Neural progenitor cell (in vitro differentiated cells): Measurements from ENCODE around the gene CACNA1E.

Experiments
- EZH2 ChIP-seq: fragments of 200-600 bp; sonication (generic); IDR thresholded peaks from 2 replicates; pipeline ENCODE4 v1.6.1; 2017; ENCODE audit warnings: antibody characterized with exemption, mild to moderate bottlenecking, moderate library complexity
- EZH2phosphoT487 ChIP-seq: fragments of 200-600 bp; sonication (generic); IDR thresholded peaks from 2 replicates; pipeline ENCODE4 v1.6.1; 2017; ENCODE audit warnings: antibody characterized with exemption
- TF ChIP-seq, protein P1 (sequence below): fragments of 200-600 bp; sonication (generic); IDR thresholded peaks from 2 replicates; pipeline ENCODE4 v1.5.1; 2017; ENCODE audit warnings: antibody characterized with exemption, mild to moderate bottlenecking

DNA sequence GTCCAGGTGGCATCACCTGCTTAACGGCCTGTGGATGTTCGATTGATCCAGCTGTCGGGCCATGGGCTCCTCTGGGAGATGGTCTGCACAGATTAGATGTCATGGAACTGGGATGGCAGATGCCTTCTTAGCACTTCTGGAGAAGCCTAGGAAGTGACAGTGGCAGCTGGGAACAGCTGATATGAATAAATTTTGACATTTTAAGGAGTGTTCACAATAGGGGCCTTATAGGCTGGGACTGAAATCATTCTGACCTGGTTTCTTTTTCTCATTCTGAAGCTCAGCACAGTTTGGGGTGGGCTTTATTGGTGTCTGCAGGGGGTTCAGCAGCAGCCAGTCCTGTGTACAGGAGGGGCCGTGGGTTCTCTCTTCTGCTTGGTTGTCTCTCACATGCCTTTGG, 175.3 kb downstream of the CACNA1E start:
- TF ChIP-seq, protein P1, sequence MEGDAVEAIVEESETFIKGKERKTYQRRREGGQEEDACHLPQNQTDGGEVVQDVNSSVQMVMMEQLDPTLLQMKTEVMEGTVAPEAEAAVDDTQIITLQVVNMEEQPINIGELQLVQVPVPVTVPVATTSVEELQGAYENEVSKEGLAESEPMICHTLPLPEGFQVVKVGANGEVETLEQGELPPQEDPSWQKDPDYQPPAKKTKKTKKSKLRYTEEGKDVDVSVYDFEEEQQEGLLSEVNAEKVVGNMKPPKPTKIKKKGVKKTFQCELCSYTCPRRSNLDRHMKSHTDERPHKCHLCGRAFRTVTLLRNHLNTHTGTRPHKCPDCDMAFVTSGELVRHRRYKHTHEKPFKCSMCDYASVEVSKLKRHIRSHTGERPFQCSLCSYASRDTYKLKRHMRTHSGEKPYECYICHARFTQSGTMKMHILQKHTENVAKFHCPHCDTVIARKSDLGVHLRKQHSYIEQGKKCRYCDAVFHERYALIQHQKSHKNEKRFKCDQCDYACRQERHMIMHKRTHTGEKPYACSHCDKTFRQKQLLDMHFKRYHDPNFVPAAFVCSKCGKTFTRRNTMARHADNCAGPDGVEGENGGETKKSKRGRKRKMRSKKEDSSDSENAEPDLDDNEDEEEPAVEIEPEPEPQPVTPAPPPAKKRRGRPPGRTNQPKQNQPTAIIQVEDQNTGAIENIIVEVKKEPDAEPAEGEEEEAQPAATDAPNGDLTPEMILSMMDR: no peak
- TF ChIP-seq EZH2 (no peak), EZH2phosphoT487 (no peak)
